MCF 10A (cell line): Measurements from ENCODE around the gene PPP1R1B. TPM values are rescaled to one million over a fixed set of nuclear protein-coding genes. Genes with fewer than 3 reads are reported as not detected.

ENCODE experiments used
- BruUV-seq: library from RNA; stranded (reverse); fragments of 400-500 nt; replicated peaks from 2 replicates; lab custom pipeline; 2021; lab: Mats Ljungman, UMichigan
- CTCF ChIA-PET: fragments of 300-600 bp; sonication (Branson Sonifier 250); formaldehyde crosslinking; extraction: SDS; loops from one replicate; lab custom pipeline; 2021; ENCODE audit warnings: antibody characterized with exemption, inconsistent platforms; lab: Yijun Ruan, JAX
- POLR2A ChIA-PET: fragments of 300-600, 350-650 bp; sonication (Branson Sonifier 250); formaldehyde crosslinking; extraction: SDS; loops from one replicate; lab custom pipeline; 2020; ENCODE audit warnings: antibody characterized with exemption, inconsistent platforms; lab: Yijun Ruan, JAX
- DNase-seq: peaks from one replicate; pipeline ENCODE4 v3.0.0-alpha.2; 2018; ENCODE audit not compliant: unreplicated experiment
- H3K27ac Mint-ChIP-seq: one replicate; pipeline ENCODE4 v1.8.0; 2022; ENCODE audit warnings: mild to moderate bottlenecking, low read depth, mixed read lengths; ENCODE audit not compliant: unreplicated experiment
- H3K27me3 Mint-ChIP-seq: one replicate; pipeline ENCODE4 v1.8.0; 2022; ENCODE audit warnings: mixed read lengths; ENCODE audit not compliant: insufficient read depth, unreplicated experiment
- H3K36me3 Mint-ChIP-seq: one replicate; pipeline ENCODE4 v1.8.0; 2022; ENCODE audit warnings: mild to moderate bottlenecking, moderate library complexity, mixed read lengths; ENCODE audit not compliant: insufficient read depth, unreplicated experiment
- H3K4me1 Mint-ChIP-seq: one replicate; pipeline ENCODE4 v1.8.0; 2022; ENCODE audit warnings: mixed read lengths; ENCODE audit not compliant: insufficient read depth, unreplicated experiment
- H3K4me3 Mint-ChIP-seq: one replicate; pipeline ENCODE4 v1.8.0; 2022; ENCODE audit warnings: mild to moderate bottlenecking, moderate library complexity, mixed read lengths; ENCODE audit not compliant: unreplicated experiment
- H3K9me3 Mint-ChIP-seq: one replicate; pipeline ENCODE4 v1.8.0; 2022; ENCODE audit warnings: mixed read lengths; ENCODE audit not compliant: unreplicated experiment
- CTCF ChIP-seq: fragments of 200-600 bp; IDR thresholded peaks from one replicate; pipeline ENCODE4 v1.8.0; 2022; ENCODE audit warnings: antibody characterized with exemption, mild to moderate bottlenecking; ENCODE audit not compliant: unreplicated experiment
- intact Hi-C: fragments of 100-400 bp; cut with micrococcal nuclease; formaldehyde crosslinking; loops from 2 replicates; pipeline ENCODE4 v1.14.1; 2022
- total RNA-seq: library from RNA; stranded (reverse); gene quantifications from 2 replicates; pipeline ENCODE4 v1.2.3, GENCODE V29; 2022

The PPP1R1B gene
- total RNA-seq, 1 experiment from 2014 or later, result not detected

DNA sequence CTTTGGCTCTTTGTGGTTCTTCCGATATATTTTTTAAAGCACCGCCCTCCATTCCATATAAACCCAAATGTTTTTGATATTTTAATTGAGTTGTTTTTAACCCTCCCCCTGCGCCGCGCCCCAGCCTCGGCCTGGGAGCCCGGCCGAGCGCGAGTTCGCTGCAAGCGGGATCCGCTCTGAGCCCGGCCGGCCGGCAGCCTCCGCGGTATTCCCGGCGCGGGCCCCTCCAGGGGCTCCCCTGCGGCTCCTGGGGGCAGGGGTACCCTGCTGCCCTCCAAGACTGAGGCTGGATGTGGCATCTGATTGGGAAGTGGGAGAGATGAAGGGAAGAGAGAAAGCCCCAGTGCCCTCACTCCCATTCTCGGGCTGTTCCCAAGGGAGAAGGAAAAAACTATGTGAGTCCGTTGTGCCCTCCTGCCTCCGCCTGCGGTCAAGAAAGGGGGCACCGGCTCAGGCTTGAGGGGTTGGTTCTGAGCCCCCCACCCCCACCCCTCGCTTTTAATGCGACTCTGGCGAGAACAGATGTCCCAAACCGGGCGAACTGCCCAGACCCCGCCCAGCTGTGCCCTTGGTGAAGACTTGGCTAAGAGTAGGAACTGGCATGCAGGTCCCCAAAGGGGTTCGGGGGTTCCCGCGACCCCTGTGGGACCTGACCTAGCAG, 27.6 kb upstream of the PPP1R1B start:
- no peak for TF ChIP-seq CTCF
- Mint-ChIP-seq H3K27ac (no peak overlapping the region), H3K36me3 (no peaks in the 10 kb centered on the region), H3K9me3 (no peaks in the 10 kb centered on the region), H3K4me3 (no peak overlapping the region), H3K4me1 (peaks cover 6% of the 10 kb centered on the region), H3K27me3 (peaks cover 99% of the 10 kb centered on the region)
- intact Hi-C loops, result no loop called here
- DNase-seq, result no peak
- BruUV-seq, result no TSS peak
- ChIA-PET CTCF (interaction anchor here (0.5 to 1.9 kb wide), 2 partner anchors 22 to 71 kb away, joined by 3 to 5 read pairs; no protein-coding TSS in a partner anchor), POLR2A (interaction anchor here (0.8 kb wide), 2 partner anchors 14 to 15 kb away, joined by 3 read pairs; no protein-coding TSS in a partner anchor)

- no peak for TF ChIP-seq CTCF
- Mint-ChIP-seq H3K27ac (no peak overlapping the region), H3K4me3 (no peak overlapping the region), H3K27me3 (peaks cover 100% of the 10 kb centered on the region), H3K9me3 (no peaks in the 10 kb centered on the region), H3K36me3 (no peaks in the 10 kb centered on the region), H3K4me1 (peaks cover 6% of the 10 kb centered on the region)
- POLR2A ChIA-PET, result interaction anchor here (0.7 to 0.8 kb wide), 3 partner anchors 14 to 1170 kb away, joined by 3 read pairs; no protein-coding TSS in a partner anchor
- no peak for DNase-seq
- CTCF ChIA-PET, result interaction anchor here (1.2 to 1.9 kb wide), 2 partner anchors 22 kb away, joined by 3 to 5 read pairs; no protein-coding TSS in a partner anchor
- intact Hi-C loops, result no loop called here
- BruUV-seq, result no TSS peak
These were observed 27.0 kb upstream of the PPP1R1B start for GRCh38 chr17:39599665-39600231.

- Mint-ChIP-seq H3K4me3 (no peak overlapping the region), H3K4me1 (peaks cover 6% of the 10 kb centered on the region), H3K27me3 (peaks cover 100% of the 10 kb centered on the region), H3K27ac (no peak overlapping the region), H3K36me3 (no peaks in the 10 kb centered on the region), H3K9me3 (no peaks in the 10 kb centered on the region)
- no peak for DNase-seq
- ChIA-PET POLR2A (interaction anchor here (0.7 to 0.8 kb wide), 3 partner anchors 13 to 1171 kb away, joined by 3 read pairs; no protein-coding TSS in a partner anchor), CTCF (interaction anchor here (1.2 kb wide), 1 partner anchor 21 kb away, joined by 3 read pairs; no protein-coding TSS in a partner anchor)
- BruUV-seq, result no TSS peak
- intact Hi-C loops, result no loop called here
- no peak for TF ChIP-seq CTCF
These were observed 26.3 kb upstream of the PPP1R1B start for GRCh38 chr17:39600288-39600996.
